Astrocyte (in vitro differentiated cells and primary cell): ENCODE data around the gene TEAD1.

Experiments used
- EZH2 ChIP-seq: IDR thresholded peaks from 2 replicates; pipeline ENCODE4 v1.6.1; 2012; ENCODE audit warnings: mild to moderate bottlenecking, low read length, inconsistent platforms; ENCODE audit not compliant: insufficient read depth
- TF ChIP-seq, protein P1 (sequence below): IDR thresholded peaks from 2 replicates; pipeline ENCODE4 v1.5.1; 2011; ENCODE audit warnings: low read depth, mild to moderate bottlenecking, inconsistent platforms, low read length, moderate library complexity; ENCODE audit not compliant: insufficient read depth

DNA sequence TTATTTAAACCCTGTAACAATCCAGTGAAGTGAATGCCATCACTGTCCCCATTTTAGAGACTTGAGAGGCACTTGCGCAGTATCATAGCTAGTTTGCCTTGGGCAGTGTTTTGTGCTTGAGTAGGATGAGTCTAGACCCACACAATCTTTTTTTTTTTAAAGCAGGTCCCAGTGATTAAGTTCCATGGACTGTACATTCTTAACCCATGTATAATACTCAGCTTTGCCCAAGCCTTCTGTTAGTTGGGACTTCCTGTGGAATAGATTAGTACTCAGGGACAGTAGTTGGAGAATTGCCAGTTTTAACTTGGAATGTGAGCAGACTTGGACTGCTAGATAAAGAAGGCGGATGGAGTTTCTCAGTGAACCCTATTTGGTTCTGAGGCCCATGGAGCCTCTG is 226.3 kb downstream of the TEAD1 start:
- TF ChIP-seq, protein P1, sequence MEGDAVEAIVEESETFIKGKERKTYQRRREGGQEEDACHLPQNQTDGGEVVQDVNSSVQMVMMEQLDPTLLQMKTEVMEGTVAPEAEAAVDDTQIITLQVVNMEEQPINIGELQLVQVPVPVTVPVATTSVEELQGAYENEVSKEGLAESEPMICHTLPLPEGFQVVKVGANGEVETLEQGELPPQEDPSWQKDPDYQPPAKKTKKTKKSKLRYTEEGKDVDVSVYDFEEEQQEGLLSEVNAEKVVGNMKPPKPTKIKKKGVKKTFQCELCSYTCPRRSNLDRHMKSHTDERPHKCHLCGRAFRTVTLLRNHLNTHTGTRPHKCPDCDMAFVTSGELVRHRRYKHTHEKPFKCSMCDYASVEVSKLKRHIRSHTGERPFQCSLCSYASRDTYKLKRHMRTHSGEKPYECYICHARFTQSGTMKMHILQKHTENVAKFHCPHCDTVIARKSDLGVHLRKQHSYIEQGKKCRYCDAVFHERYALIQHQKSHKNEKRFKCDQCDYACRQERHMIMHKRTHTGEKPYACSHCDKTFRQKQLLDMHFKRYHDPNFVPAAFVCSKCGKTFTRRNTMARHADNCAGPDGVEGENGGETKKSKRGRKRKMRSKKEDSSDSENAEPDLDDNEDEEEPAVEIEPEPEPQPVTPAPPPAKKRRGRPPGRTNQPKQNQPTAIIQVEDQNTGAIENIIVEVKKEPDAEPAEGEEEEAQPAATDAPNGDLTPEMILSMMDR = no peak
- TF ChIP-seq EZH2 = no peak
